Mammary epithelial cell (primary cell): ENCODE results near the gene HOXC6.

Experiments
- EZH2 ChIP-seq: IDR thresholded peaks from 2 replicates; pipeline ENCODE4 v1.6.1; 2012; ENCODE audit warnings: low read length, inconsistent platforms, borderline replicate concordance
- TF ChIP-seq, protein P1 (sequence below), 2 donors: IDR thresholded peaks in 1 of 2; conservative IDR thresholded peaks in 1 of 2; 2 replicates each; pipeline ENCODE4 v1.5.1; 2011 to 2012; ENCODE audit warnings: inconsistent platforms in 2 of 2, low read length in 2 of 2, mild to moderate bottlenecking in 2 of 2, control low read depth in 1 of 2, low read depth in 1 of 2; ENCODE audit not compliant: insufficient read depth in 1 of 2; ENCODE audit errors: extremely low read depth in 1 of 2

DNA sequence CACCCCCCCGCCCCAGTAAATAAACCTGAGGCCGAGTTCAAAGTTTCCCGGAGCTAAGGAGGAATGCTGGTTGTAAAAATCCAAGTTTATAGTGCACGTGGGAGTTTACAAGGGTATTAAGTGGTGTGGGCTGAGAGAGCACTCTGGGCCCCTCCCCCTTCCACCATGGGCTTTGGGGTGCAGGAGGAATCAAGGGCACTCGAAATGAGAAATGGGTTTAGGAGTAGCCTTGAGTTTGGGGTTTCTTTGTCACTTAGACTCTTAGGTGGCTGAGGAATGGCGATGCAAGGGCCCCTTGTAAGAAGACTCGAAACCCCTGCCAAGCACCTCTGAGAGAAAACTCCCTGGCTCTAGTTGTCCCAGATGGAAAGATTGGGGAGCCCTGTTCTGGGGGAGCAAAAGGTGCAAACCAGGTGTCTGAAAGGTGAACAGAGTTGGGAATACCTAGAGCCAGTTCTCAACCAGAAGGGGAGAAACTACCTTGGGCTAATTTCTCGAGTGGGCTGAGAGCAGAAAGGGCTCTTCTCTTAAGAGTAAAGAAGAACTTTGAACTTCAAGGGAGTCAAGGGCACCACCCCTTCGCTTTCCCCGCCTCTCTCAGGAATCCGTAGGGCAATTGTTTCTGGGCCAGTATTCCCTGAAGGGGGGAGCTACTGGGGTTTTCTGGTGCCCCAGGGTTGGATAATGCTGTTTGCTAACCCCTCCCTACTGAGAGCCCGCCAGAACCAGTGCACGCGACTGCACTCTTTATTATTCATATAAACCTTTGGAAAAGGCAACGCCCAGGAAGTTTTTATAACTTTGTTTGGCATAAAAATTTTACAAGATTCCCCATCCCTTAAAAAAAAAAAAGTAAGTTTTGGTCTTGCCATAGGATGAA, 49.5 kb upstream of the HOXC6 start:
- TF ChIP-seq, protein P1, sequence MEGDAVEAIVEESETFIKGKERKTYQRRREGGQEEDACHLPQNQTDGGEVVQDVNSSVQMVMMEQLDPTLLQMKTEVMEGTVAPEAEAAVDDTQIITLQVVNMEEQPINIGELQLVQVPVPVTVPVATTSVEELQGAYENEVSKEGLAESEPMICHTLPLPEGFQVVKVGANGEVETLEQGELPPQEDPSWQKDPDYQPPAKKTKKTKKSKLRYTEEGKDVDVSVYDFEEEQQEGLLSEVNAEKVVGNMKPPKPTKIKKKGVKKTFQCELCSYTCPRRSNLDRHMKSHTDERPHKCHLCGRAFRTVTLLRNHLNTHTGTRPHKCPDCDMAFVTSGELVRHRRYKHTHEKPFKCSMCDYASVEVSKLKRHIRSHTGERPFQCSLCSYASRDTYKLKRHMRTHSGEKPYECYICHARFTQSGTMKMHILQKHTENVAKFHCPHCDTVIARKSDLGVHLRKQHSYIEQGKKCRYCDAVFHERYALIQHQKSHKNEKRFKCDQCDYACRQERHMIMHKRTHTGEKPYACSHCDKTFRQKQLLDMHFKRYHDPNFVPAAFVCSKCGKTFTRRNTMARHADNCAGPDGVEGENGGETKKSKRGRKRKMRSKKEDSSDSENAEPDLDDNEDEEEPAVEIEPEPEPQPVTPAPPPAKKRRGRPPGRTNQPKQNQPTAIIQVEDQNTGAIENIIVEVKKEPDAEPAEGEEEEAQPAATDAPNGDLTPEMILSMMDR (conservative IDR thresholded peaks at IDR 0.05 in 1 of 2, IDR thresholded peaks at IDR 0.05 in 1 of 2; ENCODE audit: extremely low read depth in 1 of 2, insufficient read depth in 1 of 2, low read depth in 1 of 2, low read length in 2 of 2): no peak
- no peak for TF ChIP-seq EZH2
